ENCODE results near the gene INTS1.
A peak's percentile ranks its signal among the peaks of the same experiment; 100 is the strongest.

Gene INTS1

GRCh38 chr7:1533547-1534329, 29.5 kb upstream of the INTS1 start:
- FAIRE-seq (peak; percentile 21), DNase-seq (ENCODE audit: insufficient read length) (no peak)
- TF ChIP-seq POLR2AphosphoS5 (IDR thresholded peaks at IDR 0.05; ENCODE audit: low read depth, low read length), result no peak
- TF ChIP-seq TAF1 (IDR thresholded peaks at IDR 0.05; ENCODE audit: borderline replicate concordance, low read depth, low read length), result no peak
- no peak for TF ChIP-seq POLR2A (IDR thresholded peaks at IDR 0.05; ENCODE audit: low read depth, low read length)

- peak; percentile 14 for FAIRE-seq
- no peak for DNase-seq (ENCODE audit: insufficient read length)
- TF ChIP-seq TAF1 (IDR thresholded peaks at IDR 0.05; ENCODE audit: borderline replicate concordance, low read depth, low read length) (no peak), POLR2AphosphoS5 (IDR thresholded peaks at IDR 0.05; ENCODE audit: low read depth, low read length) (no peak), POLR2A (IDR thresholded peaks at IDR 0.05; ENCODE audit: low read depth, low read length) (no peak)
These were observed 29.0 kb upstream of the INTS1 start for GRCh38 chr7:1533255-1533546.

DNA sequence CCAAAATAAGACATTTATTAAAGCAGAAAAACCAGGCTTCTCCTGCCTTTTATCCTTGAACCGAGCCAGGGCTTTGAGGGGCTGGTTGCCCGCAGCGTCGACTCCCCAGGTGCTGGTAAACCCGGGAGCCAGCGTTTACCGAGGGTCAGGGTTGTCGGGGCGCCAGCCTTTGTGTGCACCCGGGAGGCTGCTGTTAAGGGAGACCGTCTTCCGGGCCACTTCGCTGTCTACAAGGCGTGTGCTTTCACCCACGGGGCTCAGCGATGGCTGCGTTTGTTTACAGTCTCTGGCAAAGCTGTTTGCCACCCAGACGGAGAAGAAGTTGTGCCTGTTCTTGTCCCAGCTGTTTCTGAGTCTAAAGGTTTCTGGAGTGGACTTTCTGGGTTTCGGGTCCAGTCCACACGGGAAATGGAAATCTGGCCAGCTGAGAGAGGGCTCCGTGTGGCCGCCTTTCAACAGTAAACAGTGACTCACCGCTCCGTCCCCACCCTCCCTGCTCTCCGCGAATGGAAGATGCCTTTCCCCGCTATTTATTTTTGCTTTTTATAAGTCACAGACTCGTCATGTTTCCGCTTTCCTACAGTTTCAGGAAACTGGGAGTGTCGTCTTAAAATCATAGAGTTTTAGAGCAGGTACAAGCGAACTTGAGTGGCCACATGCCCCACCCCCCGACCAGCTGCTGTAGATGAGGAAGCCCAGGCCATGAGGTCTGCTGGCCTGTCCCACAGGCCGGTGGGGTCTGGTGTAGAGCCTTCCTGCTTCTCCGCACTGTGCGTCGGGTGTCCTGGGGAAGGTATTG, 28.5 kb upstream of the INTS1 start:
- TF ChIP-seq POLR2AphosphoS5 (IDR thresholded peaks at IDR 0.05; ENCODE audit: low read depth, low read length) (no peak), TAF1 (IDR thresholded peaks at IDR 0.05; ENCODE audit: borderline replicate concordance, low read depth, low read length) (no peak)
- FAIRE-seq (peak; percentile 42), DNase-seq (ENCODE audit: insufficient read length) (no peak)

DNA sequence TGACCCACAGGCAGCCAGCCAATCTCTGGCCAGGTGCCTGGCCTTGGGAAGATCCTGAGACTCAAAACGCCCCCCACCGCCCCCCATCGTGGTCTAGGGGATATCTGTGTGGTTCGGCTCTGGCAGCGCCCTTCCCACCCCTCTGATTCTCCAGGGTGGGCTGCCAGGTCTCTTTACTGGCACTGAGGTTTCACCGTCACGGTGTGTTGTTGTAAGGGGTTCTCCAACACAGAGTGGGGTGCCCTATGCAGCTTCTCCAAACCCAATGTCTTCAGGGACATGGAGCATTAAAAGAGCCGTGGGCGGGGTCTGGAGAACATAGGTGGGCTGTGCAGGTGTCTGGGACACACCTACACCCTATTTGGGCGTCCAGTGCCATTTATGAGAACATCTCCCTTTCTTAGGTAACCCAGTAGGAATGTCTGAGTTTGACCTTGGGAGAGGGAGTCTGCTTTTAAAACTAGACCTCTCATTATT, 27.8 kb upstream of the INTS1 start:
- FAIRE-seq, result no peak
- DNase-seq (ENCODE audit: insufficient read length), result no peak
- TF ChIP-seq POLR2A (IDR thresholded peaks at IDR 0.05; ENCODE audit: low read depth, low read length) (no peak), POLR2AphosphoS5 (IDR thresholded peaks at IDR 0.05; ENCODE audit: low read depth, low read length) (no peak), TAF1 (IDR thresholded peaks at IDR 0.05; ENCODE audit: borderline replicate concordance, low read depth, low read length) (no peak)

GRCh38 chr7:1531263-1531978, 27.2 kb upstream of the INTS1 start:
- TF ChIP-seq POLR2AphosphoS5 (IDR thresholded peaks at IDR 0.05; ENCODE audit: low read depth, low read length) (no peak), TAF1 (IDR thresholded peaks at IDR 0.05; ENCODE audit: borderline replicate concordance, low read depth, low read length) (no peak), POLR2A (IDR thresholded peaks at IDR 0.05; ENCODE audit: low read depth, low read length) (no peak)
- DNase-seq (ENCODE audit: insufficient read length), result no peak
- FAIRE-seq, result no peak

- no peak for FAIRE-seq
- TF ChIP-seq TAF1 (IDR thresholded peaks at IDR 0.05; ENCODE audit: borderline replicate concordance, low read depth, low read length), result no peak
- no peak for TF ChIP-seq POLR2A (IDR thresholded peaks at IDR 0.05; ENCODE audit: low read depth, low read length)
- TF ChIP-seq POLR2AphosphoS5 (IDR thresholded peaks at IDR 0.05; ENCODE audit: low read depth, low read length), result no peak
- DNase-seq (ENCODE audit: insufficient read length), result no peak
These were observed 26.7 kb upstream of the INTS1 start for GRCh38 chr7:1530946-1531262.

DNA sequence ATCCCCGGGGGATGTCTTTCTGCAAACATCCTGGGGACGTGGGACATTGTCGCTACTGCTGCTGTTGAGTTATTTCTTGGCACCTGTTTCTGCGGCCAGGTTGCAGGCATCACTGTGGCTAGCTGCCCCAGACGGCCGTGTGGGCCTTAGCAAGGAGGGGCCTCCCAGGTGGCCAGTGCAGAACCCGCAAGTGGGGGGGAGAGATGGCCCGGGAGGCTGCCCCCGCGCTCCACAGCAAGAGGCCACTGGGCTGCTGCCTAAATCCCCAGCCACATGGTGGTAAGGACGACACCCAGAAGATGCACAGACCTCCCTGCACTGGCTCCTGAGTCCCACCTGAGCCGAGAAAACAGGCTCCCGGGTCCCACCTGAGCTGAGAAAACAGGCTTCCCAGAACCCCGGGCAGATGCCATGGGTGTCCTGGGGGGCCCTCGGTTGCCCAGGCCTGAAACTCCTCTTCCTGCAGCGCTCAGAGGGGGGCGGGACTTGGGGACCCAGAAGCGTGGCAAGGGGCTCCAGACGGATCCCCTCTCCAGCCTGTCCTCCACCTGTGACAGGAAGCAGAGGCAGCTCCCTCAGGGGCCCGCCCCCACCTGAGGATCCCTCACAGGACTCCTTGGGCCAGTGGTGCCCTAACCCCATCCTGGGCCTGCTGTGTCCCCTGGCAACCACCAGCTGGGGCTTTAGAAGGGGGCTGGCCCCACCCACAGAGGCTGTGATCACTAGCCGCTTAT, 25.4 kb upstream of the INTS1 start:
- no peak for FAIRE-seq
- TF ChIP-seq POLR2AphosphoS5 (IDR thresholded peaks at IDR 0.05; ENCODE audit: low read depth, low read length) (no peak), TAF1 (IDR thresholded peaks at IDR 0.05; ENCODE audit: borderline replicate concordance, low read depth, low read length) (no peak), POLR2A (IDR thresholded peaks at IDR 0.05; ENCODE audit: low read depth, low read length) (no peak)
- no peak for DNase-seq (ENCODE audit: insufficient read length)

GRCh38 chr7:1526271-1526754, 22.1 kb upstream of the INTS1 start:
- no peak for DNase-seq (ENCODE audit: insufficient read length)
- TF ChIP-seq POLR2AphosphoS5 (IDR thresholded peaks at IDR 0.05; ENCODE audit: low read depth, low read length) (no peak), POLR2A (IDR thresholded peaks at IDR 0.05; ENCODE audit: low read depth, low read length) (no peak), TAF1 (IDR thresholded peaks at IDR 0.05; ENCODE audit: borderline replicate concordance, low read depth, low read length) (no peak)
- FAIRE-seq, result no peak

GRCh38 chr7:1525409-1525808, 21.2 kb upstream of the INTS1 start:
- TF ChIP-seq POLR2AphosphoS5 (IDR thresholded peaks at IDR 0.05; ENCODE audit: low read depth, low read length) (no peak), TAF1 (IDR thresholded peaks at IDR 0.05; ENCODE audit: borderline replicate concordance, low read depth, low read length) (no peak), POLR2A (IDR thresholded peaks at IDR 0.05; ENCODE audit: low read depth, low read length) (no peak)
- FAIRE-seq, result no peak

GRCh38 chr7:1523844-1524243, 19.7 kb upstream of the INTS1 start:
- TF ChIP-seq TAF1 (IDR thresholded peaks at IDR 0.05; ENCODE audit: borderline replicate concordance, low read depth, low read length) (no peak), POLR2AphosphoS5 (IDR thresholded peaks at IDR 0.05; ENCODE audit: low read depth, low read length) (no peak), POLR2A (IDR thresholded peaks at IDR 0.05; ENCODE audit: low read depth, low read length) (no peak)
- DNase-seq (ENCODE audit: insufficient read length) (no peak), FAIRE-seq (no peak)

More at GRCh38 chr7:1525409-1525808, 21.2 kb upstream of the INTS1 start:
- DNase-seq (ENCODE audit: insufficient read length), result no peak

DNA sequence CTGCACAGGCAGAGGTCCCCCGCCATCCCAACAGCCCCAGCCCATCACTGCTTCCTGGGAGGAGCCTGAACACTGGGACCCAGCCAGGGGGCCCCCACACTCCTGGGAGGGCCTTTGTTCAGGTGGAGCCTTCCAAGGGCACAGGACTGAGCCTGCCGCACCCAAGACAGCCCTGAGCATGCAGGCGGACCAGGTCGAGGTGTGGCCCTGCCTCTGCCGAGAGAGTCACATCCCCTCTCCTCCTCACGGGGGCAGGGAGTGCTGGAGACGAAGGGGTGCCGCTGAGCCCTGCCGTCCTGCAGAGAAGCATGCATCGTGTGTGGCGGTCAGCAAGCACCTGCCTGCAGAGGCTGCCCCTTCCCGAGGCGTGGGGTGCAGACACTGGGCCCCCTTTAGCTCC, 19.0 kb upstream of the INTS1 start:
- no peak for DNase-seq (ENCODE audit: insufficient read length)
- TF ChIP-seq POLR2AphosphoS5 (IDR thresholded peaks at IDR 0.05; ENCODE audit: low read depth, low read length) (no peak), TAF1 (IDR thresholded peaks at IDR 0.05; ENCODE audit: borderline replicate concordance, low read depth, low read length) (no peak), POLR2A (IDR thresholded peaks at IDR 0.05; ENCODE audit: low read depth, low read length) (no peak)
- no peak for FAIRE-seq

Data from GM12892 (cell line).